Activated naive CD4-positive, alpha-beta T cell treated with anti-CD3 and anti-CD28 coated beads for 36 hours (primary cell): ENCODE measurements around the gene BBS12. TPM values are rescaled to one million over a fixed set of nuclear protein-coding genes. Genes with fewer than 3 reads are reported as not detected.

Experiments used
- CTCF ChIA-PET: fragments of 350-600 bp; sonication (Branson Sonifier 250); formaldehyde crosslinking; loops from one replicate; lab custom pipeline; 2021; ENCODE audit warnings: antibody characterized with exemption; lab: Charles Lee
- DNase-seq: peaks from one replicate; pipeline ENCODE4 v3.0.0-alpha.2; 2020
- H3K27ac Mint-ChIP-seq: one replicate; pipeline ENCODE4 v1.8.0; 2021; ENCODE audit warnings: mild to moderate bottlenecking, mixed read lengths
- H3K27me3 Mint-ChIP-seq: one replicate; pipeline ENCODE4 v1.8.0; 2021; ENCODE audit warnings: low read depth, mixed read lengths
- H3K36me3 Mint-ChIP-seq: one replicate; pipeline ENCODE4 v1.8.0; 2021; ENCODE audit warnings: low read depth, mixed read lengths
- H3K4me1 Mint-ChIP-seq: one replicate; pipeline ENCODE4 v1.8.0; 2021; ENCODE audit warnings: low read depth, mixed read lengths
- H3K4me3 Mint-ChIP-seq: one replicate; pipeline ENCODE4 v1.8.0; 2021; ENCODE audit warnings: mild to moderate bottlenecking, moderate library complexity, mixed read lengths
- H3K9me3 Mint-ChIP-seq: one replicate; pipeline ENCODE4 v1.8.0; 2021; ENCODE audit warnings: mixed read lengths
- intact Hi-C: fragments of 100-400 bp; cut with micrococcal nuclease; formaldehyde crosslinking; loops from one replicate; pipeline ENCODE4 v1.15.1; 2023
- total RNA-seq, 2 experiments: library from RNA; stranded (reverse); gene quantifications; one replicate each; pipeline ENCODE4 v1.2.3, GENCODE V29; 2021

Gene BBS12
- total RNA-seq, 2 experiments from 2014 or later = 1.7 to 2.2 TPM

DNA sequence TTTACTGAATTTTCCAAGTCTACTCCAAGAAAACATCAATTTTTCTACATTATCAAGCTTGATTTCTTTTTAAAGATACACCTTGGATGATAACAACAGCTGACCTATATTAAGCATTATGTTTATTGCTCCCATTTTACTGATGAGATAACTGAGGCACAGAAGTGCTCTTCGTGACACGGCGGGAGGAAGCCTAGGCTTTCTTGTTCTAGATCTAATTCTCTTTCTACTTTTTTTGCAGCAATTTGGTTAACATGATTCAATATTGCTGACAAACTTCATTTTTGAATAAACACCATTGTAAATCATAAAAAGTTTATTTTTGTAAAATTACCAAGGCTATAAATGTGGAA is 33.8 kb downstream of the BBS12 start:
- Mint-ChIP-seq H3K4me3 (no peak overlapping the region), H3K4me1 (peaks cover 30% of the 10 kb centered on the region), H3K27me3 (no peaks in the 10 kb centered on the region), H3K27ac (no peak overlapping the region), H3K9me3 (no peaks in the 10 kb centered on the region), H3K36me3 (no peaks in the 10 kb centered on the region)
- CTCF ChIA-PET = interaction anchor here (0.6 to 1.8 kb wide), 4 partner anchors 8 to 164 kb away, joined by 3 to 4 read pairs (median 3); no protein-coding TSS in a partner anchor
- intact Hi-C loops = no loop called here
- no peak for DNase-seq

DNA sequence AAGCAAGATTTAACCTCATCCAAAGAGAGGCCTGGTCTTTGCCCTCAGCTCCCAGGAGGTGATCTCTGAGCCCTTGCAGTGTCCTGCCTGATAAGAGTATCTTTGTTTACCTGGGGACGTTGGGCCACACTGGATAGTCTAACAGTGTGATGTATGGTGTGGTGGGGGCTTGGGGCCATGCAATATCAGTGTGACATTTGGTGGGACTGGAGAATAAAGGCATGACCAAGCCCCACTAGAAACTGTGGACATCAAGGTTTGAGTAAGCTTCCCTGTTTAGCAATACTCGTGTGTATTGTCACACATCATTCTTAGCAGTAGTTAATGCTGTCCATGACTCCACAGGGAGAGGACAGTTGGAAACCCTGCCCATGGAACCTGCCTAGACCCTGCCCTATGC is 34.4 kb downstream of the BBS12 start:
- Mint-ChIP-seq H3K27ac (no peak overlapping the region), H3K27me3 (no peaks in the 10 kb centered on the region), H3K36me3 (no peaks in the 10 kb centered on the region), H3K9me3 (no peaks in the 10 kb centered on the region), H3K4me1 (peaks cover 26% of the 10 kb centered on the region), H3K4me3 (no peak overlapping the region)
- CTCF ChIA-PET = interaction anchor here (0.9 to 1.8 kb wide), 4 partner anchors 9 to 147 kb away, joined by 3 to 4 read pairs (median 4); no protein-coding TSS in a partner anchor
- no peak for DNase-seq
- intact Hi-C loops = no loop called here

DNA sequence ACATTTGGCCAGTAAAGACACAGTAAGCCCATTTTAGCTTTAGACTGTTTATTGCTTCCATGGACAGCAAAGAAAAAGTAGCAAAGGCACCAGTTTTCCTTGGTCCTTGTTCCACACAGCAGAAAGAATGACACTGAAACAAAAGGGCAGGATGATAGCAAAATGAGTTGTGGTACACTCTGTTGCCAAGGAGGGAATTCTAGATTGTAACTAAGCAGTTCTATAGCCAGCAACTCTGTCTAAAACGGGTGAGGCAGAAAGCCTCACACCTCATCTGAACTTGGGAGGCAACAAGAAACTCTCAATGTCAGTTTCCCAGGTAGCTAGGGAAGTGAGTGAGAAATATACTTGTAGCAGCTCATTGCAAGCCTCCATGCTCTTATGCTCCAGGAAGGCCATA is 39.2 kb downstream of the BBS12 start:
- Mint-ChIP-seq H3K27me3 (no peaks in the 10 kb centered on the region), H3K9me3 (no peaks in the 10 kb centered on the region), H3K4me3 (no peak overlapping the region), H3K27ac (no peak overlapping the region), H3K4me1 (no peaks in the 10 kb centered on the region), H3K36me3 (no peaks in the 10 kb centered on the region)
- CTCF ChIA-PET = no interaction called here
- no peak for DNase-seq
- intact Hi-C loops = no loop called here

DNA sequence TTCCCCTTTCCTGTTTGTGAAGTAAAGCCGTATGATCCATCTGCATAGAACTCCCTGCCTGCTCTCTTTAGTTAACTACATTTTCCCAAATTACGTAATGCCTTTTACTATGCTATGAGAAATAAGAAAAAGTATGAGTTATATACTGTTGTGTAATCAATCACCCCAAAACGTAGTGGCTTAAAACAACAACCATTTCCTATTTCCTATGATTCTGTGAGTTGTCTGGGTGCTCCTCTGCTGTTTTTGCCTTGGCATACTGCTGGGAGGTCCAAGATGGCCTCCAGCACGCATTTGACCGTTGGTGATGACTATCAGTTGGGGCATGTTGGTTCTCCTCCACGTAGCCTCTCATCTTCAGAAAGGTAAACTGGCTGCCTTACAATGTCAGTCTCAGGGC is 39.8 kb downstream of the BBS12 start:
- intact Hi-C loops = no loop called here
- no peaks in the 10 kb centered on the region for H3K36me3 Mint-ChIP-seq
- H3K4me3 Mint-ChIP-seq = no peak overlapping the region
- no peak overlapping the region for H3K27ac Mint-ChIP-seq
- no peaks in the 10 kb centered on the region for H3K27me3 Mint-ChIP-seq
- no peaks in the 10 kb centered on the region for H3K9me3 Mint-ChIP-seq
- DNase-seq = no peak
- CTCF ChIA-PET = no interaction called here
- H3K4me1 Mint-ChIP-seq = no peaks in the 10 kb centered on the region

DNA sequence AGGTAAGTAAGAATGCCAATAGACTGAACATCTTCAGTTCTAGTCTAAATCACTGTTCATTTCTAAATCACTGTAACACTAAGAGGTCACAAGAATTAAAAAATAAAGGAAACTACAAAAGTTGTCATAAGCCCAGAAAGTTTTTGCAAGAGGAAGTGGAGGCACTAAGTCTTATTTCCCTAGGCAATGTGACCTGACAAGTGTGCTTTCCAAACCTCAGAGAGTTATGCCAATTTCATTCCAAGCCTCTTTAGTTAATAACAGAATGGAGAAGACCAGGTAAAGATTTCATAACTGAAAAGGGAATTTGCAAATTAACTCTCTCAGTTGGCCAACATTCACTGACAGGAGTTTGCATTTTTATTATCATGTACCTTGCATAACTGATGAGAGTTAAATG is 40.5 kb downstream of the BBS12 start:
- intact Hi-C loops = no loop called here
- no peak overlapping the region for H3K27ac Mint-ChIP-seq
- H3K27me3 Mint-ChIP-seq = no peaks in the 10 kb centered on the region
- H3K36me3 Mint-ChIP-seq = no peaks in the 10 kb centered on the region
- H3K9me3 Mint-ChIP-seq = no peaks in the 10 kb centered on the region
- no peak overlapping the region for H3K4me3 Mint-ChIP-seq
- no peaks in the 10 kb centered on the region for H3K4me1 Mint-ChIP-seq
- no peak for DNase-seq
- CTCF ChIA-PET = no interaction called here

DNA sequence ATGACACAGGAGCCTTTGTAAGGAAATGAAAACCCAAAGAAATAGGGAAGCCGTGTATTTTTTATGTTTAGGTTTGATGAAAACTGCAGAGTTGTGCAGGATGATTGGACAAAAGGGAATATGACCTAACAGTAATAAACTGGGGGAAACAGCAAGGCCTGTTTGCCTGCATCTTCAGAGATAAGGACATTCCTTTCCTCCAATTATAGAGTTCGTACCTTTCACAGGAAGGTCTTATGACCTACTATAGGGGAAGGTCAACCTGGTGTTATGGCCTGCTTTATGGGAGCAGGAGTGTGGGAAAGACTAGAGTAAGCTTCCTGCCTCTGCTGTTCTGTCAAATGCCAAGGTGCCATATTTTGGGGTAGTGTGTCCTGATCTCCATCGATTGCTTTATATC is 42.5 kb downstream of the BBS12 start:
- no peaks in the 10 kb centered on the region for H3K4me1 Mint-ChIP-seq
- H3K9me3 Mint-ChIP-seq = no peaks in the 10 kb centered on the region
- CTCF ChIA-PET = no interaction called here
- intact Hi-C loops = no loop called here
- DNase-seq = no peak
- no peaks in the 10 kb centered on the region for H3K27me3 Mint-ChIP-seq
- H3K4me3 Mint-ChIP-seq = no peak overlapping the region
- H3K36me3 Mint-ChIP-seq = no peaks in the 10 kb centered on the region
- H3K27ac Mint-ChIP-seq = no peak overlapping the region

DNA sequence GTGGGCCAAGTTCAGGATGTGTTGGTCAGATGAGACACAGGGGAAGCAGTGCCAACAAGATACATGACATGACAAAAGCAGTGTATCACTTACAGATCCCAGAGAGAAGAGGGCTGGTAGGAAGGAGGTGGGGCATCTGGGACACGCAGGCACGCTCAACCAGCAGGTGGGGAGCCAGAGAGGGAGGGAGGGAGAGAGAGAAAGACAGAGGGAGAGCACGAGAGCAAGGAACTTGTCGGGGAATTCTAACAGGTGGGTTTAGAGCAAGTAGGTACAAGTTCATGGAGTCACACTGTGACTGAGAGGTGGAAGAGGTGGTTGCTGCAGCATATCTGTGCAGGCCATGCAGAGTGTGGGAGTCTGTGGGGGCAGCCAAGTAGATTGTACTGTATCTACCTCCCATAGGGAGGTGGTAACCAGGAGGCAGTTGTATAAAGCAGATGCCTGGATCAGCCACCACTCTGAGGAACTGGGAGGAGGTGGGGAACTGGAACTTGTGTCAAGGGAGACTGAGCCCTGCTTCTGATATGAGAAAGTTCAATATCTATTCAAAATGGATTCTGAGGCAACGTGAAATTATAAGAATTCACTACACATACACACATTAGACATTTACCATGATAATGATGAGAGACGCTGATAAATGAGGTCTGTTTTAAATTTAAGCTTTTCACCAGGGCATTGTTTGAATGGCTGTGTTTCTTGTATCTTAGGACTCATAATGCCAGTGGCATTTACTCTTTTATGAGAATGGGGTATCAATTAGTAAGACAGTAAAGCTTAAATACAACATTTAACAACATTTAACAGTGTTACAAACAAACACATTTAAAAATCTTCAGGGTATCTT is 43.7 kb downstream of the BBS12 start:
- Mint-ChIP-seq H3K9me3 (no peaks in the 10 kb centered on the region), H3K27ac (no peak overlapping the region), H3K4me3 (no peak overlapping the region), H3K4me1 (no peaks in the 10 kb centered on the region), H3K27me3 (no peaks in the 10 kb centered on the region), H3K36me3 (no peaks in the 10 kb centered on the region)
- CTCF ChIA-PET = interaction anchor here (1.0 kb wide), 2 partner anchors 13 to 198 kb away, joined by 3 to 5 read pairs; no protein-coding TSS in a partner anchor
- DNase-seq = no peak
- intact Hi-C loops = no loop called here

DNA sequence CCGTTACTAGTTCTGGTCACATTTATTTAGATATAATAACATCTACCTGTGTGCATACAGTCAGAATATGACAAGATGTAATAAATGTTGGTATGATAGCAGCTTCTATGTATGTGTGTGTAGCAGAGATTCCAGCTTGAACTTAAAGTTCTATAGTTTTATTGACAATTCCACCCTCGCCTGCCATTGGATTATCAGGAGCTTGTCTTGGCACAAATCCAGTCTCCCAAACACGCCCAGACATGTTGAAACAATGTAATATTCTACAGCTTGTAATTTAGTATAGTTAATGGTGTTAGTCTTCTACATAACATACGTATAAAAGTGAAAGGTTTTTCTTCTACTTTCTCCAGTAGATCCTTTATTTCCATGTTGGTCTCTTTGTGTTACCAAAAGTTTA is 44.4 kb downstream of the BBS12 start:
- no peak for DNase-seq
- Mint-ChIP-seq H3K36me3 (no peaks in the 10 kb centered on the region), H3K27ac (no peak overlapping the region), H3K9me3 (no peaks in the 10 kb centered on the region), H3K27me3 (peaks cover 4% of the 10 kb centered on the region), H3K4me3 (no peak overlapping the region), H3K4me1 (no peaks in the 10 kb centered on the region)
- intact Hi-C loops = no loop called here
- CTCF ChIA-PET = interaction anchor here (0.5 to 1.2 kb wide), 6 partner anchors 13 to 354 kb away, joined by 3 to 5 read pairs (median 3); partner anchors contain the start of gene BBS12

DNA sequence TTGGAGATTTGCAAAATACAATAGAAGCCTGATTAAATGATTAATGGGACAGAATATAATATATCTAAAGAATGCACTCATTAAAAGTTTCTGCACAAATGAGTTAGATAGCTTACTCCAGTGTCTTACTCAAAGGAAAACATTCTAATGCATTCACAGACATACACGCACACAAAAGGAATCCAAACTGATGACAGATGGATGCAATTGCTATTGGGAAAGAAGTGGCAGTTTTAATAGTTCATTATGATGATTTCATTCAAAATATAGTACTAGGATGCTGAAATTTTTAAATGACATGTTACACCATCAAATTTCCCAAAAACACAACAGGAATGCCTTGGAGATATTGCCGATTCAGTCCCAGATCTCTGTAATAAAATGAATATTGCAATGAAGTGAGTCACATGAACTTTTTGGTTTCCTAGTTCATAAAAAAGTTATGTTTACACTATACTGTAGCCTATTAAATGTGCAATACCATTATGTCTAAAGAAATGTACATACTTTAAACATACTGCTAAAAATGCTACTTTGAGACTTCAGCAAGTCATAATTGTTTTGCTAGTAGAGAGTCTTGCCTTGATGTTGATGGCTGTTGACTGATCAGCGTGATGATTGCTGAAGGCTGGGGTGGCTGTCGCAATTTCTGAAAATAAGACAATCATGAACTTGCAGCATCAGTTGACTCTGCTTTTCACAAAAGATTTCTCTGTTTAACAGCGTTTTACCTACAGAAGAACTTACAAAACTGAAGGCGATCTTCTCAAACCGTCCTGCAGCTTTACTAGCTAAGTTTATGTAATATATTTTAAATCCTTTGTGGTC is 45.6 kb downstream of the BBS12 start:
- CTCF ChIA-PET = interaction anchor here (0.6 to 1.2 kb wide), 2 partner anchors 176 to 228 kb away, joined by 3 read pairs; no protein-coding TSS in a partner anchor
- no peak overlapping the region for H3K4me3 Mint-ChIP-seq

DNA sequence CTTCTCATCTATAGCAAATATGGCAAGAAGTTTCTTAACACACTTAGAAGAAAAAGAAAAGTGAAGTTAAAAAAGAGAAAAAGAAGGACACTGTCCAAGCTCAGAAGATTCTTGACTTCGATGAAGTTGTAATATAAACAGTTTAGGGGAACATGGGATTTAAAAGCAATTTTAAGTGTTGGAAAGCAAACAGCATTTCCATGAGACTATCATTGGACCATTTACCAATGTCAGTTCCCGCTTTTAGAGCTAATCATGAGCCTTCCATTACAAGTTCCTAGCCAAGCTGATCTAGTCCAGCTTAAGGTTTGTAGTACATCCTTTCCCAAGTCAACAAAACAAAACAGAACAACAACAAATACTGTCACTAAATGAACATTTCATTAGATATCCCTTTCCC is 49.0 kb downstream of the BBS12 start:
- Mint-ChIP-seq H3K4me3 (no peak overlapping the region), H3K4me1 (peaks cover 18% of the 10 kb centered on the region), H3K27me3 (peaks cover 16% of the 10 kb centered on the region), H3K36me3 (no peaks in the 10 kb centered on the region), H3K9me3 (peaks cover 7% of the 10 kb centered on the region), H3K27ac (no peak overlapping the region)
- CTCF ChIA-PET = no interaction called here
- intact Hi-C loops = no loop called here
- no peak for DNase-seq

More for the DNA sequence above, 45.6 kb downstream of the BBS12 start:
- Mint-ChIP-seq H3K4me1 (no peaks in the 10 kb centered on the region), H3K9me3 (no peaks in the 10 kb centered on the region), H3K27ac (no peak overlapping the region), H3K36me3 (no peaks in the 10 kb centered on the region), H3K27me3 (peaks cover 10% of the 10 kb centered on the region)
- no peak for DNase-seq
- intact Hi-C loops = no loop called here

DNA sequence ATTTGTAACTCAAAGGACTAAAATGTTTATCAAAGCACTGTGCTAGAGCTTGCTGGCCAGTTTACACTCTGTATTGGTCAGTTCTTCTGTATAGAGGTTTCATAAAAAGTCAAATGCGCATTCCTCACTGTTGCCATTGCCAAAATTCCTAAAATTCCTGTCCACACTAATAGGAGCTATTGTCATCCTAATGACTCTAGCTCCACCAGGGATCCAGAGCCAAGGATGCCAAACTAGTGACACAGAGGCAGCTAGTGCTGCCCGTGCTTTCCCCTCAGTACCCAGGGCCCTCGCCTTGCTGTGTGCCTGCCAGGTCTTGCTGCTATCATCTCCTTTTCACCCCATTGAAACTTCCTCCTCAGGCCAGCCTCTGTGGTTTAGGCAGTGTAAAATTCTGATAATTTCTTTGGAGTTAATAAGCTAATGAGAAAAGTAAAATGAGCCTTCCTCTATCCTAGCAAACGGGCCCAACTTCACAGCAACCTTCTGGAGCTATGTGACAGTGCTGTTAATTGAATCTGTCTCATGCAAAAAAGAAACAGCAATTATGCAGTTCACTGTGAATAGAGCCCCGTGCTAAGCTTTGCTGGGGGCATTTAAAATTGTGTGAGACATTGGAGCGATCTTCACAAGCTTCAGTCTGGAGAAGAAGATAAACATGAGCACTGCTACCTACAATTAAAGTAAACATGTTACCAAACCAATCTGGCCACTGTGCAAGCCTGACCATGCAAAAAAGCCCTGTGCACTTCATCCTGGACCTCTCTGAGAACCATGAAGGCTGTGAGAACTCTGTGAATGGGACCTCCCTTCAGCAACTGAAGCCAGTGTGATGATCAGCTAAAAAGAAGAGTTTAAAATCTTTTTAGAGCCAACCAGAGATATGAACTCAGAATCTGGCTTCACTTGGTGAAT is 51.1 kb downstream of the BBS12 start:
- Mint-ChIP-seq H3K36me3 (no peaks in the 10 kb centered on the region), H3K9me3 (peaks cover 7% of the 10 kb centered on the region), H3K4me1 (peaks cover 19% of the 10 kb centered on the region), H3K4me3 (no peak overlapping the region), H3K27me3 (peaks cover 16% of the 10 kb centered on the region), H3K27ac (no peak overlapping the region)
- intact Hi-C loops = no loop called here
- DNase-seq = no peak
- CTCF ChIA-PET = interaction anchor here (1.2 to 1.8 kb wide), 2 partner anchors 17 to 25 kb away, joined by 4 to 6 read pairs; no protein-coding TSS in a partner anchor
